PC-3 (cell line): Measurements from ENCODE around the gene IL1R2.

Experiments
- EZH2 ChIP-seq: fragments of 300-600 bp; sonication (generic); IDR thresholded peaks from one replicate; pipeline ENCODE4 v1.6.1; 2017; ENCODE audit warnings: antibody characterized with exemption, mild to moderate bottlenecking, low read length; ENCODE audit not compliant: unreplicated experiment
- EZH2phosphoT487 ChIP-seq: fragments of 300-600 bp; sonication (generic); IDR thresholded peaks from 2 replicates; pipeline ENCODE4 v1.6.1; 2018; ENCODE audit warnings: mild to moderate bottlenecking, antibody characterized with exemption, low read length, borderline replicate concordance
- TF ChIP-seq, protein P1 (sequence below): fragments of 300-600 bp; sonication (generic); conservative IDR thresholded peaks from 2 replicates; pipeline ENCODE4 v1.5.1; 2017; ENCODE audit warnings: antibody characterized with exemption, low read depth, mild to moderate bottlenecking, low read length

DNA sequence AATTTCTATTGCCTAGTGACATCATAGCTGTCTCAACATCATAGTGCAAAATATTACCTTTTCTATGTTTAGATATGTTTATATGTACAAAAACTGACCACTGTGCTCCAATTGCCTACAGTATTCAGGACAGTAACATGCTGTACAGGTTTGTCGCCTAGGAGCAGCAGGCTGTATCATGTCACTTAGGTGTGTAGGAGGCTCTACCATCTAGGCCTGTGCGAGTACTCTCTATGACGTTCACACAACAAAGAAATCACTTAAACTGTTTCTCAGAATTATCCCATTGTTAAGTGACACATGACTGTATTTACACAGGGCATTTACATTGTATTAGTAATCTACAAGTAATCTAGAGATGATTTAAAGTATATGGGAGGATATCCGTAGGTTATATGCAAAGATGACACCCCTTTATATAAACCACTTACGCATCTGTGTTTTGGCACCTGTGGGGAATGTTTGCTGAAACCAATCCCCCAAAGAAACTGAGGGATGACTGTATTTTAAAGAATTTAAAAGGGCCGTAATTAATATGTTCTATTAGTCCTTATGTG is 24.7 kb downstream of the IL1R2 start:
- TF ChIP-seq, protein P1, sequence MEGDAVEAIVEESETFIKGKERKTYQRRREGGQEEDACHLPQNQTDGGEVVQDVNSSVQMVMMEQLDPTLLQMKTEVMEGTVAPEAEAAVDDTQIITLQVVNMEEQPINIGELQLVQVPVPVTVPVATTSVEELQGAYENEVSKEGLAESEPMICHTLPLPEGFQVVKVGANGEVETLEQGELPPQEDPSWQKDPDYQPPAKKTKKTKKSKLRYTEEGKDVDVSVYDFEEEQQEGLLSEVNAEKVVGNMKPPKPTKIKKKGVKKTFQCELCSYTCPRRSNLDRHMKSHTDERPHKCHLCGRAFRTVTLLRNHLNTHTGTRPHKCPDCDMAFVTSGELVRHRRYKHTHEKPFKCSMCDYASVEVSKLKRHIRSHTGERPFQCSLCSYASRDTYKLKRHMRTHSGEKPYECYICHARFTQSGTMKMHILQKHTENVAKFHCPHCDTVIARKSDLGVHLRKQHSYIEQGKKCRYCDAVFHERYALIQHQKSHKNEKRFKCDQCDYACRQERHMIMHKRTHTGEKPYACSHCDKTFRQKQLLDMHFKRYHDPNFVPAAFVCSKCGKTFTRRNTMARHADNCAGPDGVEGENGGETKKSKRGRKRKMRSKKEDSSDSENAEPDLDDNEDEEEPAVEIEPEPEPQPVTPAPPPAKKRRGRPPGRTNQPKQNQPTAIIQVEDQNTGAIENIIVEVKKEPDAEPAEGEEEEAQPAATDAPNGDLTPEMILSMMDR: no peak
- TF ChIP-seq EZH2: no peak
- no peak for TF ChIP-seq EZH2phosphoT487
